ENCODE data around the gene STAMBPL1.
"Not testable (repeated sequence)": the region's sequence is repeated elsewhere in the genome, so short reads cannot be mapped to it uniquely, and the experiment has no call there.

Gene STAMBPL1

GRCh38 chr10:88923520-88923919 is 43.5 kb downstream of the STAMBPL1 start:
- Histone ChIP-seq H3K4me3 (ENCODE audit: low read length) (no peak overlapping the region), H3K27ac (ENCODE audit: low read depth, low read length) (no peak overlapping the region), H3K36me3 (ENCODE audit: insufficient read depth, low read length) (no peaks in the 10 kb centered on the region), H3K9me3 (ENCODE audit: insufficient read depth, low read depth, low read length) (no peaks in the 10 kb centered on the region), H3K9ac (ENCODE audit: low read depth, low read length) (no peak overlapping the region), H3K27me3 (ENCODE audit: insufficient read depth, low read length) (no peaks in the 10 kb centered on the region), H3K4me1 (ENCODE audit: insufficient read depth, low read length) (peaks cover 4% of the 10 kb centered on the region; the same call in 1 of the 2 replicates)

DNA sequence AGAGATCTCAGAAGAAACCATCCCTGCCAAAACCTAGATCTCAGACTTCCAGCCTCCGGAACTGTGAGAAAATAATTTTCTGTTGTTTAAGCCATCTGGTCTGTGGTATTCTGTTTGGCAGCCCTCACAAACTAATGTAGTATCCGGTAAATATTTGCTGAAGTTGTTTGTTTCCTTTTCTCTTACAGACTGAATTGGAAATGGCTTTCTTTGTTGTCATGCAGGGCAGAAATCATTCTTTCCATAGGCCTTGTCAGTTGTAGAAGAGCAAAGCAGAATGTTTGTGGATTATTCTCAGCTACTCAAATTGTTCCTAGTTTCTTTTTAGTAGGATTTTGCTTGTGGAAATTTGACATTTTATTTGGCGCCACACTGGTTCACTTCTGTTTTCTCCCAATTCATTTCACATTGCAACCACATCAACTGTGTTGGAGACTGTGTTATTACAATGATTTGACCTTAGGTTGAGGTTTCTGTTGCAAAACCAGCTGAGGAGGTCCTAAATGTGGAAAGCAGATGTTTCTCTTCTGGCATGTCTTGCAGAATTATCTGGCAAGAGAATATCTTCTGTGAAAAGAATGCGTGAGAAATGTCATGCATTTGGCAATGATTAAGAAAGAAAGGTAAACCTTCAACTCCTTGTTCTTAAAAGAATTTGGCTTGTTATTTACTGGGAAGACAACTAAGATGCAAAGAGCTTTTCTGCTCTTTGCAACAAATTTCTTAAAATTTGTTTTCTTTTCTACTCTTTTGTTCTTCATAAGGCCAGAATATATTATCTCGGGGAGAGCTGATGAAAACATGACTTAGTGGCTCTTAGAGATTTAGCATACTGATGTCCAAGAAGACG is 46.7 kb downstream of the STAMBPL1 start:
- H3K4me3 ChIP-seq (ENCODE audit: low read length) = no peak overlapping the region
- H3K27ac ChIP-seq (ENCODE audit: low read depth, low read length) = no peak overlapping the region
- no peaks in the 10 kb centered on the region for H3K36me3 ChIP-seq (ENCODE audit: insufficient read depth, low read length)
- no peaks in the 10 kb centered on the region for H3K9me3 ChIP-seq (ENCODE audit: insufficient read depth, low read depth, low read length)
- peaks cover 4% of the 10 kb centered on the region; the same call in 1 of the 2 replicates for H3K4me1 ChIP-seq (ENCODE audit: insufficient read depth, low read length)
- H3K9ac ChIP-seq (ENCODE audit: low read depth, low read length) = no peak overlapping the region
- H3K27me3 ChIP-seq (ENCODE audit: insufficient read depth, low read length) = no peaks in the 10 kb centered on the region
- WGBS = 93% methylated on average over 5 of the region's 6 CpGs

- Histone ChIP-seq H3K9ac (ENCODE audit: low read depth, low read length) (no peak overlapping the region), H3K4me3 (ENCODE audit: low read length) (no peak overlapping the region), H3K27me3 (ENCODE audit: insufficient read depth, low read length) (no peaks in the 10 kb centered on the region), H3K9me3 (ENCODE audit: insufficient read depth, low read depth, low read length) (no peaks in the 10 kb centered on the region), H3K4me1 (ENCODE audit: insufficient read depth, low read length) (peaks cover 6% of the 10 kb centered on the region; the same call in 1 of the 2 replicates), H3K36me3 (ENCODE audit: insufficient read depth, low read length) (no peaks in the 10 kb centered on the region), H3K27ac (ENCODE audit: low read depth, low read length) (no peak overlapping the region)
- WGBS = 87% methylated on average over 2 of the region's 2 CpGs
These were observed 47.3 kb downstream of the STAMBPL1 start for GRCh38 chr10:88927416-88927690.

DNA sequence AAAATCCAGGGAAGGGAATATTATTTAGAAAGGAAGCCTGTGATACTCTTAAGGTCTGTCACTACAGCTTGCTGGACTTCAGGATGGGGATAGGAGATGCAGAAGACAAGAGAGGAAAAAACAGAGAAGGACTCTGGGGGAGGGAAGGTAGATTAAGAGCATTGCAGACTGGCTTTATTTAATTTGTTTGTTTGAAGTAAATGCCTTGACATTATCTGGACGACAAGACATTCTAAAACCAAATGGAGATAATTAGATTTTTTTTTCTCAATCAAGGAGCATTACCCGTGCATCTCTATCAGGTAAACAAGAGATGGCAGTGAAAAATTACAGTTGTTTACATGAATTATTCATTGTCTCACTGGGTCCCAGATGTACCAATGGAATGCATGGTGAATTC is 48.2 kb downstream of the STAMBPL1 start:
- Histone ChIP-seq H3K36me3 (ENCODE audit: insufficient read depth, low read length) (no peaks in the 10 kb centered on the region), H3K4me3 (ENCODE audit: low read length) (no peak overlapping the region), H3K27me3 (ENCODE audit: insufficient read depth, low read length) (no peaks in the 10 kb centered on the region), H3K9ac (ENCODE audit: low read depth, low read length) (no peak overlapping the region), H3K4me1 (ENCODE audit: insufficient read depth, low read length) (peaks cover 8% of the 10 kb centered on the region; the same call in 1 of the 2 replicates), H3K27ac (ENCODE audit: low read depth, low read length) (no peak overlapping the region), H3K9me3 (ENCODE audit: insufficient read depth, low read depth, low read length) (no peaks in the 10 kb centered on the region)
- WGBS = 82% methylated on average over 1 of the region's 2 CpGs

DNA sequence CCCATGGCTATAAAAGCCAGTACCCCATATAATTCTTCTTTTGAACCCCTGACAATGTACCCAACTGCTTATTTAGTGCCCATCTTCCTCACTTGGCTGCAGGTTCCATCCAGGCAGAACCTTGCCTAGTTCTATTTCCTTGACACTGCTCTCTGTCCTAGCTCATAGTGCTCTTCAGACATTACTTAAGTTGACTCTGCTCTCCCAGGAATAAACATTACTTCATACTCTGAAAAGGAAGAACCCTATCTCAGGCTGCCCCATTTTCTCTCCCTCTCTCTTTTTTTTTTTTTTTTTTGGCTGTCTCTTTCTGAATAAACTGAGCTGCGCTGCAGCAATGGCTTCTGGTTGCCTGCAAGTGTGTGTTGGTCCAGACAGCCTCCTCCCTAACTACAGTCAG is 51.5 kb downstream of the STAMBPL1 start:
- 100% methylated on average over 1 of the region's 1 CpG for WGBS
- Histone ChIP-seq H3K36me3 (ENCODE audit: insufficient read depth, low read length) (no peaks in the 10 kb centered on the region), H3K4me3 (ENCODE audit: low read length) (no peak overlapping the region), H3K27me3 (ENCODE audit: insufficient read depth, low read length) (no peaks in the 10 kb centered on the region), H3K4me1 (ENCODE audit: insufficient read depth, low read length) (peaks cover 7% of the 10 kb centered on the region; the same call in 1 of the 2 replicates), H3K9ac (ENCODE audit: low read depth, low read length) (no peak overlapping the region), H3K27ac (ENCODE audit: low read depth, low read length) (no peak overlapping the region), H3K9me3 (ENCODE audit: insufficient read depth, low read depth, low read length) (no peaks in the 10 kb centered on the region)

DNA sequence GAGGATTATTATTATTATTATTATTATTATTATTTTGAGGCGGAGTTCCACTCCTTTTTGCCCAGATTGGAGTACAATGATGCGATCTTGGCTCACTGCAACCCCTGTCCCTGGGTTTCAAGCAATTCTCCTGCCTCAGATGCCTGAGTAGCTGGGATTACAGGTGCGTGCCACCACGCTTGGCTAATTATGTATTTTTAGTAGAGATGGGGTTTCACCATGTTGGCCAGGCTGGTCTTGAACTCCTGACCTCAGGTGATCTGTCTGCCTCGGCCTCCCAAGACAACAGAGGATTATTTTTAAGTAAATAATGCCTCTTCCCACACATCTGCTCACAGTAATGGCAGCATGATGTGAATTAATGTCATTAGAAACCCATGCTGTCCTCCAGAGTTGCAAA is 52.0 kb downstream of the STAMBPL1 start:
- not testable (repeated sequence) for H3K27me3 ChIP-seq (ENCODE audit: insufficient read depth, low read length); H3K36me3 ChIP-seq (ENCODE audit: insufficient read depth, low read length); H3K27ac ChIP-seq (ENCODE audit: low read depth, low read length); H3K9me3 ChIP-seq (ENCODE audit: insufficient read depth, low read depth, low read length); H3K4me1 ChIP-seq (ENCODE audit: insufficient read depth, low read length); H3K4me3 ChIP-seq (ENCODE audit: low read length); H3K9ac ChIP-seq (ENCODE audit: low read depth, low read length)
- 95% methylated on average over 4 of the region's 5 CpGs for WGBS

- Histone ChIP-seq H3K9me3 (ENCODE audit: insufficient read depth, low read depth, low read length) (no peaks in the 10 kb centered on the region), H3K36me3 (ENCODE audit: insufficient read depth, low read length) (no peaks in the 10 kb centered on the region), H3K4me1 (ENCODE audit: insufficient read depth, low read length) (peaks cover 4% of the 10 kb centered on the region; the same call in 1 of the 2 replicates), H3K27ac (ENCODE audit: low read depth, low read length) (no peak overlapping the region), H3K27me3 (ENCODE audit: insufficient read depth, low read length) (no peaks in the 10 kb centered on the region), H3K4me3 (ENCODE audit: low read length) (no peak overlapping the region), H3K9ac (ENCODE audit: low read depth, low read length) (no peak overlapping the region)
- WGBS = 63% methylated on average over 7 of the region's 7 CpGs
These were observed 52.7 kb downstream of the STAMBPL1 start for GRCh38 chr10:88932539-88933256.

- H3K4me1 ChIP-seq (ENCODE audit: insufficient read depth, low read length) = peaks cover 4% of the 10 kb centered on the region; the same call in 1 of the 2 replicates
- no peaks in the 10 kb centered on the region for H3K27me3 ChIP-seq (ENCODE audit: insufficient read depth, low read length)
- H3K9ac ChIP-seq (ENCODE audit: low read depth, low read length) = no peak overlapping the region
- H3K27ac ChIP-seq (ENCODE audit: low read depth, low read length) = no peak overlapping the region
- no peaks in the 10 kb centered on the region for H3K9me3 ChIP-seq (ENCODE audit: insufficient read depth, low read depth, low read length)
- 91% methylated on average over 2 of the region's 2 CpGs for WGBS
- no peak overlapping the region for H3K4me3 ChIP-seq (ENCODE audit: low read length)
- no peaks in the 10 kb centered on the region for H3K36me3 ChIP-seq (ENCODE audit: insufficient read depth, low read length)
These were observed 53.5 kb downstream of the STAMBPL1 start for GRCh38 chr10:88933564-88933963.

- H3K4me3 ChIP-seq (ENCODE audit: low read length) = no peak overlapping the region
- no peak overlapping the region for H3K27ac ChIP-seq (ENCODE audit: low read depth, low read length)
- H3K4me1 ChIP-seq (ENCODE audit: insufficient read depth, low read length) = peaks cover 4% of the 10 kb centered on the region; the same call in 1 of the 2 replicates
- H3K9ac ChIP-seq (ENCODE audit: low read depth, low read length) = no peak overlapping the region
- WGBS = 60% methylated on average over 17 of the region's 17 CpGs
- H3K36me3 ChIP-seq (ENCODE audit: insufficient read depth, low read length) = no peaks in the 10 kb centered on the region
- H3K9me3 ChIP-seq (ENCODE audit: insufficient read depth, low read depth, low read length) = no peaks in the 10 kb centered on the region
- no peaks in the 10 kb centered on the region for H3K27me3 ChIP-seq (ENCODE audit: insufficient read depth, low read length)
These were observed 55.0 kb downstream of the STAMBPL1 start for GRCh38 chr10:88934900-88935672.

DNA sequence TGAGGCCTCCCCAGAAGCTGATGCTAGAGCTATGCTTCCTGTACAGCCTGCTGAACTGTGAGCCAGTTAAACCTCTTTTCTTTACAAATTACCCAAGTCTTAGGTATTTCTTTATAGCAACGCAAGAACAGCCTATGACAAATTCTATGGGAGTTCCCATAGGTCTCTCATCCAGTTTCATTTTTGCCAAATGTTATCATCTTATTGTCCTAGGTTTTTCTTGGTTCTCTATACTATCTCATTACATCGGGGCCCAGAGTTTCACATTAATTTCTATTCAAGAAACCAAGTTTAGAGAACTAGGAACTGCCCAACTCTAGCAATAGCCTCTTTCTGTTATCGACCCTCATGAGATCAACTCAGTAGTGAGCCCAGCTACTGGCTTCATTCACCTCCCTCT is 56.6 kb downstream of the STAMBPL1 start:
- Histone ChIP-seq H3K9me3 (ENCODE audit: insufficient read depth, low read depth, low read length) (no peaks in the 10 kb centered on the region), H3K27ac (ENCODE audit: low read depth, low read length) (no peak overlapping the region), H3K27me3 (ENCODE audit: insufficient read depth, low read length) (no peaks in the 10 kb centered on the region), H3K9ac (ENCODE audit: low read depth, low read length) (no peak overlapping the region), H3K36me3 (ENCODE audit: insufficient read depth, low read length) (no peaks in the 10 kb centered on the region), H3K4me3 (ENCODE audit: low read length) (no peak overlapping the region), H3K4me1 (ENCODE audit: insufficient read depth, low read length) (peaks cover 4% of the 10 kb centered on the region; the same call in 1 of the 2 replicates)
- WGBS = 95% methylated on average over 3 of the region's 3 CpGs

- H3K4me3 ChIP-seq (ENCODE audit: low read length) = no peak overlapping the region
- H3K27ac ChIP-seq (ENCODE audit: low read depth, low read length) = no peak overlapping the region
- H3K36me3 ChIP-seq (ENCODE audit: insufficient read depth, low read length) = no peaks in the 10 kb centered on the region
- H3K9me3 ChIP-seq (ENCODE audit: insufficient read depth, low read depth, low read length) = no peaks in the 10 kb centered on the region
- WGBS = 100% methylated on average over 3 of the region's 3 CpGs
- no peaks in the 10 kb centered on the region for H3K27me3 ChIP-seq (ENCODE audit: insufficient read depth, low read length)
- no peak overlapping the region for H3K9ac ChIP-seq (ENCODE audit: low read depth, low read length)
- H3K4me1 ChIP-seq (ENCODE audit: insufficient read depth, low read length) = no peaks in the 10 kb centered on the region
These were observed 58.0 kb downstream of the STAMBPL1 start for GRCh38 chr10:88938039-88938438.
